Gastroesophageal sphincter (tissue), 4 donors: ENCODE results near the gene MLLT3. TPM values are rescaled to one million over a fixed set of nuclear protein-coding genes. Genes with fewer than 3 reads are reported as not detected.

Source experiments
- ATAC-seq: fragments of 150-250 bp; one replicate; pipeline ENCODE4 v1.9.1; 2016; ENCODE audit warnings: mild to moderate bottlenecking, moderate library complexity
- H3K27ac ChIP-seq, 4 donors: fragments of 200-600 bp; sonication (generic) in 3 of 4; 1 replicate in 3 of 4; 2 replicates in 1 of 4; pipeline ENCODE4 v1.5.1; 2016 to 2019
- H3K27me3 ChIP-seq: fragments of 200-600 bp; sonication (generic); one replicate; pipeline ENCODE4 v1.5.1; 2019
- H3K36me3 ChIP-seq, 2 donors: fragments of 200-600 bp; sonication (generic); one replicate each; pipeline ENCODE4 v1.5.1; 2019; ENCODE audit warnings: control low read depth in 1 of 2
- H3K4me1 ChIP-seq, 3 donors: fragments of 200-600 bp; sonication (generic); 1 replicate in 2 of 3; 2 replicates in 1 of 3; pipeline ENCODE4 v1.5.1; 2016 to 2019; ENCODE audit warnings: control low read depth in 2 of 3
- H3K4me3 ChIP-seq, 2 donors: fragments of 200-600 bp; sonication (generic); one replicate each; pipeline ENCODE4 v1.5.1; 2019; ENCODE audit warnings: mild to moderate bottlenecking in 1 of 2, moderate library complexity in 1 of 2
- H3K9me3 ChIP-seq, 3 donors: fragments of 200-600 bp; sonication (generic); one replicate each; pipeline ENCODE4 v1.5.1; 2017 to 2019; ENCODE audit warnings: control low read depth in 2 of 3
- CTCF ChIP-seq, 4 experiments: fragments of 200-600 bp in 2 of 4; fragments of 450-650 bp in 2 of 4; sonication (generic) in 1 of 4; IDR thresholded peaks; one replicate each; pipeline ENCODE4 v1.5.1; 2017 to 2019; ENCODE audit warnings: antibody characterized with exemption in 4 of 4, mild to moderate bottlenecking in 2 of 4, moderate library complexity in 2 of 4
- EP300 ChIP-seq: sonication (generic); formaldehyde crosslinking; IDR thresholded peaks from one replicate; pipeline ENCODE4 v1.6.1; 2017; ENCODE audit warnings: antibody characterized with exemption, mild to moderate bottlenecking
- POLR2A ChIP-seq, 2 donors: fragments of 450-650 bp; IDR thresholded peaks; one replicate each; pipeline ENCODE4 v1.6.1; 2017; ENCODE audit warnings: antibody characterized with exemption in 2 of 2, mild to moderate bottlenecking in 2 of 2, moderate library complexity in 1 of 2
- POLR2AphosphoS5 ChIP-seq: sonication (generic); formaldehyde crosslinking; IDR thresholded peaks from one replicate; pipeline ENCODE4 v1.6.1; 2017; ENCODE audit warnings: antibody characterized with exemption
- WGBS, 2 donors: methylation state at CpG; one replicate each; pipeline ENCODE4 v1.1.5; 2018; ENCODE audit warnings: low coverage in 1 of 2; 5-methylcytosine and 5-hydroxymethylcytosine counted together
- total RNA-seq, 4 donors: library from RNA; depleted of rRNA; stranded (reverse); fragments of >200 nt; gene quantifications; one replicate each; pipeline ENCODE4 v1.1.0, GENCODE V29; 2016

The MLLT3 gene
- total RNA-seq, 4 donors from 2014 or later: 21.2 to 37.2 (median 29.6) TPM

GRCh38 chr9:20405078-20405477 lies 217.2 kb downstream of the MLLT3 start:
- no peak for ATAC-seq
- Histone ChIP-seq H3K9me3 (no peaks in the 10 kb centered on the region), H3K27me3 (no peaks in the 10 kb centered on the region), H3K4me3 (no peak overlapping the region), H3K27ac (no peak overlapping the region), H3K36me3 (no peaks in the 10 kb centered on the region), H3K4me1 (peaks cover 0 to 11% (median 0%) of the 10 kb centered on the region in 3 donors)
- no peak for TF ChIP-seq EP300
- TF ChIP-seq POLR2AphosphoS5: no peak
- no peak for TF ChIP-seq CTCF (IDR thresholded peaks at IDR 0.05)
- TF ChIP-seq POLR2A (IDR thresholded peaks at IDR 0.05): no peak
- 82 to 90% methylated on average over 1 of the region's 1 CpG for WGBS, 2 donors

GRCh38 chr9:20404192-20404813 lies 218.0 kb downstream of the MLLT3 start:
- H3K9me3 ChIP-seq: no peaks in the 10 kb centered on the region
- WGBS, 2 donors: 91 to 97% methylated on average over 5 to 7 of the region's 7 CpGs
- no peak for ATAC-seq
- no peaks in the 10 kb centered on the region for H3K27me3 ChIP-seq
- H3K27ac ChIP-seq: no peak overlapping the region
- H3K4me1 ChIP-seq: peaks cover 0 to 11% (median 0%) of the 10 kb centered on the region in 3 donors
- H3K36me3 ChIP-seq: no peaks in the 10 kb centered on the region
- no peak for TF ChIP-seq CTCF (IDR thresholded peaks at IDR 0.05)
- no peak for TF ChIP-seq POLR2A (IDR thresholded peaks at IDR 0.05)
- TF ChIP-seq EP300: no peak
- TF ChIP-seq POLR2AphosphoS5: no peak
- H3K4me3 ChIP-seq: no peak overlapping the region

- 94% methylated on average over 2 of the region's 2 CpGs for WGBS, 2 donors
- H3K27ac ChIP-seq: no peak overlapping the region
- H3K4me1 ChIP-seq: peaks cover 0 to 4% (median 0%) of the 10 kb centered on the region in 3 donors
- no peaks in the 10 kb centered on the region for H3K27me3 ChIP-seq
- H3K4me3 ChIP-seq: no peak overlapping the region
- ATAC-seq: no peak
- TF ChIP-seq EP300 (no peak), CTCF (IDR thresholded peaks at IDR 0.05) (no peak), POLR2A (IDR thresholded peaks at IDR 0.05) (no peak), POLR2AphosphoS5 (no peak)
- H3K9me3 ChIP-seq: no peaks in the 10 kb centered on the region
- H3K36me3 ChIP-seq: no peaks in the 10 kb centered on the region
Observed at GRCh38 chr9:20403346-20403745, 219.0 kb downstream of the MLLT3 start.

GRCh38 chr9:20402273-20402875 lies 219.9 kb downstream of the MLLT3 start:
- no peak for ATAC-seq
- no peaks in the 10 kb centered on the region for H3K27me3 ChIP-seq
- 78 to 86% methylated on average over 4 of the region's 4 CpGs for WGBS, 2 donors
- H3K4me1 ChIP-seq: no peaks in the 10 kb centered on the region
- H3K4me3 ChIP-seq: no peak overlapping the region
- no peak overlapping the region for H3K27ac ChIP-seq
- H3K9me3 ChIP-seq: no peaks in the 10 kb centered on the region
- H3K36me3 ChIP-seq: no peaks in the 10 kb centered on the region
- TF ChIP-seq POLR2A (IDR thresholded peaks at IDR 0.05) (no peak), POLR2AphosphoS5 (no peak), CTCF (IDR thresholded peaks at IDR 0.05) (no peak), EP300 (no peak)
